ENCODE measurements around the gene SLC25A21.
"Not testable (repeated sequence)": the region's sequence is repeated elsewhere in the genome, so short reads cannot be mapped to it uniquely, and the experiment has no call there.

The SLC25A21 gene

DNA sequence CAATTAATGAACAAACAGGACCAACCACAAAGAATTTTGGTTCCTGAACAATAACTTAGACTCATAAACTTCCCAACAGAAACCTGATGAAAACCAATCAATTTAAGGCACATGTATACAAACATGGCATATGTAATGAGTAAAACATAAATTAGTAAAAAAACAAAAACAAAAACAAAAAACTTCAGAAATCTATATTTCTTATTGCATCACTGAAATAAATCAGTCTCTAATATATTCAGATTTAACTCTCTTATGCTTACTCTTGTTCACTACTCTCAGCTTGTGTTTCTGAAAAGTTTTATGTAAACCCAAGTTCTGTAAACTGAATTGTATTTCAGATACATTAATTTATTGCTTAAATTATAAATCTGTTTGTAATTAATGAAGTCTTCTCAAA lies 233.7 kb downstream of the SLC25A21 start:
- DNase-seq = no peak

DNA sequence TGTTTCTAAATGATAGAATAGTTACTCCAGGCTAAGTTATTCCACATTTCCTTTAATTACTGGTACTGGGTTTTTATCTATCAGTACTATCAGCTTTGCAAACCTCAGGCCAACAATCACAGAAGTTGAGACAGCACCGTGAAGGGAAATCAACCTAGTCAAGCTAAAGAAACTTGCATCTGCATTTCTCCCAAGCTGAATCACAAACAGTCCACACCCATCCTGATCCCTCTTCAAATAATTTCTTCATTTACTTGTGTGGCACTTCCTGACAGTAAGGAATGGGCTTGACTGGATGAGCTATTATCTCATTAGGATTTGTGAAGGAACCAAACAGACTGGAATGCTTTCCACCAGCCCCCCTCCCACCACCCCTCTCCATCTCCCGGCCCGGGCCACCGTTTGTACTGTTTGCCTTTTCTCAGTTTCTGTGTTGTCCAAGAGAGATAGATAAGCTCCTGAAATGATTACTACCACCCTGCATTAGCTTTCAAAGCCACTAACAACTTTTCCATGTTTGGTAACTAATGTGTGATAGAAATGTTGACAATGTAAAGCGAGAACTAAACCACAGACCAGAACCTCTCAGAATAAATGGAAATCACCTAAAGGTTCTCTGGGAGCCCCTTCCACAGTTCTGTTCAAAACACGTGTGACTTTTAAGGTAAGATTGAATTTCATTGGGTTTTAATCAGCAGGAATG lies 236.3 kb downstream of the SLC25A21 start:
- DNase-seq = no peak

DNA sequence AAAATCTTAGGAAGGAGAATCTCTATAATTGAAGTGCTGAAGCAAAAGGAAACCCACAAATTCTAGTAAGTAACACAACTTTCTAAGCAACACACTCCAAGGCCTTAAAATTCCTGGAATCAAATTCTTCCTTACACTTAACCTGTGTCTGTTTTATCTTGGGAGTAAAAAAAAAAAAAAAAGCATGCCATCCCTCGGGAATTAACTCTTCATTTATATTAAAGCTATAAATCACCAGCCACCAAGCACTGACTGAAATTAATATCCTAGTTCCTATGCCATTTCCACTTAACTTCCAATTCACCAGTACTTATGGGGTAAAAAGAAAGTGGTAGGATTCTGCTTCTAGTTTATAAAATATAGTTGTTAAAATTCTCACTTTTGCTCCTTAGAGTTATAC lies 238.1 kb downstream of the SLC25A21 start:
- no peak for DNase-seq

DNA sequence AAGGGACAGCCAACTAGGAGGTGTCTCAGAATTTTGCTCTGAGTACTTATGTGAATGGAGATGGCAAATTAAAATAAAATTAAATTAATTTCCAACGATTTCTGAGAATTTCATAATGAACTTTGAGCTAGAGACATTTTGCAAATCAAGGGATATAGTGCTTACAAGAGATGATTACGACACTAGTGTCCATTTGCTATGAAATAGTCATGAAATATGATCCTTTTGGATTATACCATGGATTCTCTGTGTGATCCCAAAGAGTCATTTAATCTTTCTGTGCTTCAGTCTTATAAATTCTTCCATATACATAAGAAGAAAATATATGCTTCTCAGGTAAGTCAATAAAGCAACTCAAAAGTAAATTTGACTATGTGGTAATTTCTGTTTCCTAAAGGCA lies 240.6 kb downstream of the SLC25A21 start:
- DNase-seq = no peak

DNA sequence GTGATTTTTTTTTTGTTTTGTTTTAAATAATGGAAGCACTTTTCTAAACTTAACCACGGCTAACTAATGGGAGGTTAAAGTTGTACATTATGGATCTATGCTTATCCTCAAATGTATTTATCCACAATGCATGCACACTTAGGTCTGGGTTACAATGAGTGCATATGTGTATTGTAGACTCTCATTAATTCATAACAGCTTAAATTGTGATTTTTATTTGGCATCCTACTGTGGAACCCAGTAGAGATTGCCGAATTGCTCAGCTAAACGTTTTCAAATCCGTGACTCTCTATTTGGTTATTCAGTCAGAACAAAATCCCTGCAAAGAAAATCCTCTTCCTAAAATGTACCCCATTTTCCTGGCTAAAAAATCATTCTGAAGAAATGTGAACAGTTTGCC lies 244.0 kb downstream of the SLC25A21 start:
- no peak for DNase-seq

- DNase-seq = no peak
Observed at GRCh38 chr14:36925094-36925493, 247.3 kb downstream of the SLC25A21 start.

GRCh38 chr14:36916668-36917067 lies 255.7 kb downstream of the SLC25A21 start:
- no peak for DNase-seq

GRCh38 chr14:36915081-36915480 lies 257.3 kb downstream of the SLC25A21 start:
- DNase-seq = no peak

DNA sequence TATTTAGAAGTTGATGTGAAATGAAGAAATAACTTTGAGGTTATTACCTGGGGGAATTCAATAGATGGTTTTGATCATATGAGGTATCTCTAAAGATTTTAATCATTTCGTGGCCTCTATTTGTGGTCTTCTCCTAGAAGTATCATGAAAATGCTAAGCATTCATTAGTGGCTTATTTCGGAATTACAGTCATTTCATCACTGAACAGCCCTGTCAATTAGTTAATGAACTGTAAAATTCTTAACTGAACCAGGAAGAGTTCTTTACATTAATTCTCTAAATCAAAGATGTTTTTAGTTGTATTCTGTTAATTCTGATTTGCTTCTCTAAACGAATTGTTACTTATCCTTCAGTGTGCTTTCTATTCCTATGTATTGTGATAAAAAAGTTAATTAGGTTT lies 261.8 kb downstream of the SLC25A21 start:
- no peak for DNase-seq

DNA sequence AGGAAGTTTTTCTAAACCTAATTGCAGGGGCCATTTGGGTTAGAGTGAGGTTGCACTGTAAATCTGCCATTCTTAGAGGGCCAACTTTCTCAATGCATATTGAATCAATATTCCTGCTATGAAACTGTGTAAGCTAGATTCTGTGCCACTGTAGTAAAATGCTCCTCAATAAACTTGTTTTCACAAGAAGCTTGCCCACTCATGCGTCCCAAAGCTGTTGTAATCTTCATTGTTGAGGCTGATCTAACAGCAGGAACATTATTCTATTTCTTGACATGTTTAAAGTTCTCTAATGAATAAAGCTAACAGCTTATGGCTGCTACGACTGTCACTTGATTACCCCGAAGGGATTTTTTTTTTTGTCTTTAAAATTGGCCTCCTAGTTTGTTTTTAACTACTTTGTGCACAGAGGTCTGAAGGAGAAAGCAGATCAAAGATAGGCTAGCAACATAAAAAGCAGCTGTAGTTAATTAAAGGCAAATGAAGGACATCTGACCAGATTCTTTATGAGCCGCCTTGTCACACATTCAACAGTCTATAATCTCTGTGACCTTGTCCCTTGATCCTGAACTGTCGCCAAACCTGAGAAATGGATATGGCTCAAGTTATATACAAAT lies 267.0 kb downstream of the SLC25A21 start:
- no peak for DNase-seq

DNA sequence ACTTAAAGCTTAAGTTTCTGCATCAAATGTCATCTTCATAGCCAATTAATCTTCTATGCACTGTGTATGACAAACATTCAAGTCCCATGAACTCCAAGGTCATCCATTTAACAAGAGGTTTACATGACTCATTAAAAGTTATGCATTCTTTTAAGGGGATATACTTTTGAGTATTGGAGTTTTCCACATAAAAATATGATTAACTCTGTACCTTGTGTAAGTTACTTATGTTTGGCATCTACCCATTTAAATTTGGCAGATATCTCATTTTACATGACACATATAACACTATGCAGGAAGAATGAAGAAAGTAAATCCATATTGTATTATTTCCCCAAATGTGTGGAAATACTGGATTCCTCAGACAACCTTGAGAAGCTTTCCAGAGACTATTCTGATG lies 270.5 kb downstream of the SLC25A21 start:
- DNase-seq = no peak

- DNase-seq = no peak
Observed at GRCh38 chr14:36900846-36901245, 271.6 kb downstream of the SLC25A21 start.

DNA sequence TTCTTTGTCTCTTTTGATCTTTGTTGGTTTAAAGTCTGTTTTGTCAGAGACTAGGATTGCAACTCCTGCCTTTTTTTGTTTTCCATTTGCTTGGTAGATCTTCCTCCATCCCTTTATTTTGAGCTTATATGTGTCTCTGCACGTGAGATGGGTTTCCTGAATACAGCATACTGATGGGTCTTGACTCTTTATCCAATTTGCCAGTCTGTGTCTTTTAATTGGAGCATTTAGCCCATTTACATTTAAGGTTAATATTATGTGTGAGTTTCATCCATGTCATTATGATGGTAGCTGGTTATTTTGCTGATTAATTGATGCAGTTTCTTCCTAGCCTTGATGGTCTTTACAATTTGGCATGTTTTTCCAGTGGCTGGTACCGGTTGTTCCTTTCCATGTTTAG lies 276.1 kb downstream of the SLC25A21 start:
- DNase-seq = not testable (repeated sequence)

DNA sequence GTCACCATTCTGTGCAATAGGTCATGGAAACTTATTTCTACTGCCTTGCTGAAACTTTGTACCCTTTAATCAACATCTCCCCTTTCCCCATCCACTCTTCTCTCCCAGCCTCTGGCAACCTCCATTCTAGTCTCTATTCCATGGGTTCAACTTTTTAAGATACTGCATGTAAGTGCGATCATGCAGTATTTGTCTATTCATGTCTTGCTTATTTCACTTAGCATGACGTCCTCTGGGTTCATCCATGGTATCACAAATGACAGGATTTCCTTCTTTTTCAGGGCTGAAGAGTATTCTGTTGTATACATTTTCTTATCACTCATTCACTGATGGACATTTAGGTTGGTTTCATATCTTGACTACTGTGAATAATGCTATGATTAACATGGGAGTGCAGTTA lies 288.4 kb downstream of the SLC25A21 start:
- no peak for DNase-seq

- no peak for DNase-seq
Observed at GRCh38 chr14:36880276-36880675, 292.1 kb downstream of the SLC25A21 start.

DNA sequence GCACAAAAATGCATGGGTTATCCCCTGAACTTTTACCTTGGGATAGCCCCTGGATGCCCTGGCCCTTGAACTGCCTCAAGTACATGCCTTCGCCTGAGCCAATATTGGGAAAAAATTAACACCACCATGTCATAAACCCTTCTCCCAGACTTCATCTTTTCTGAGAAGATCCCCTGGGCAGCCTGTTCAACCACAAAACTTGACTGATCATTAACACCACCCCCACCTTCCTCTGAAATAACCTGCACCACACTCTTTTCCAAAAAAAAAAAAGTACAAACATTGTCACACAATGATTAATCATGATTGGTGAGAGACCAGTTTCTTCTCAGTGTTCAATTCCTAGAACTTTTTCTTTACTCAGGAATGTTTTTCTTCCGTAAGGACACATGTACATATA lies 292.8 kb downstream of the SLC25A21 start:
- no peak for DNase-seq

GRCh38 chr14:36874396-36875138 lies 297.8 kb downstream of the SLC25A21 start:
- no peak for DNase-seq

DNA sequence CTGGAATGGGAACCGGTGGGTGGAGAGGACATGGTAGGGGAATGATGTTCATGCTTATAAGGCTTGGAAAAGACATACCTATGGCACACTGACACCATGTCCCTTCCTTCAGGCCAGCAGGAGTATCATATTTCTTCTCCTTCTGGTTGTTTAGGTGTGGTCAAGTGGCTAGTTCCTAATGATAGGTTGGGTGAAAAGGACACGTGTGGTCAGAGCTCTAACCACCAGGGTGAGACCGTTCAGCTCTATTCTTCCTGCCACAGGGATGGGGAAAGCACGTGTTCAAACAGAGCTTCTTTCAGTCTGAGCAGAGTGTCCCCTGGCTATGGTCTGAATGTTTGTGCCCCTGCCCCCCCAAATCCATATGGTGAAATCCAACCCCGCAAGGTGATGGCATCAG lies 301.6 kb downstream of the SLC25A21 start:
- DNase-seq = no peak

GRCh38 chr14:36869125-36869524 lies 303.3 kb downstream of the SLC25A21 start:
- no peak for DNase-seq

DNA sequence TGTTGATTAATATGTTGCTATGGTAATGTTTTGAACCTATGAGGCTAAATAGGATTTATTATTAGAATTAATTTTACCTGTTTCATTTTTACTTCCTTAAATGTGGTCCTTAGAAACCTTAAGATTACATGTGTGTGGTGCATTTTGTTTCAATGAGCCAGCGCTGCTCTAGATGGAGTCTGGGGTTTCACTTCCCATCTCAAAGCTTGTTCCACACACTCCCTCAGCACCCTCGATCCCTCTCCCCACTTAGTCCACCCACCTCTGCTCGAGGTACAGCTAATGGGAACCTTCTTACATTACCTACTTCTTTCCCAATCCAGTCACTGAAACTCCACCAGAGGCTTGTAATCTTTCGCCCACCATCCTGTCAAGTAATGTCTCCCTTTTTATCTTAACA lies 305.5 kb downstream of the SLC25A21 start:
- DNase-seq = no peak

- no peak for DNase-seq
Observed at GRCh38 chr14:36863271-36863670, 309.1 kb downstream of the SLC25A21 start.

DNA sequence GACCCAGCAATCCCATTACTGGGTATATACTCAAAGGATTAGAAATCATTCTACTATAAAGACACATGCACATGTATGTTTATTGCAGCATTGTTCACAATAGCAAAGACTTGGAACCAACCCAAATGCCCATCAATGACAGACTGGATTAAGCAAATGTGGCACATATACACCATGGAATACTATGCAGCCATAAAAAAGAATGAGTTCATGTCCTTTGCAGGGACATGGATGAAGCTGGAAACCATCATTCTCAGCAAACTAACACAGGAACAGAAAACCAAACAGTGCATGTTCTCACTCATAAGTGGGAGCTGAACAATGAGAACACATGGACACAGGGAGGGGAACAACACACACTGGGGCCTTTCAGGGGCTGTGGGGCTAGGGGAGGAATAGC lies 310.2 kb downstream of the SLC25A21 start:
- not testable (repeated sequence) for DNase-seq

DNA sequence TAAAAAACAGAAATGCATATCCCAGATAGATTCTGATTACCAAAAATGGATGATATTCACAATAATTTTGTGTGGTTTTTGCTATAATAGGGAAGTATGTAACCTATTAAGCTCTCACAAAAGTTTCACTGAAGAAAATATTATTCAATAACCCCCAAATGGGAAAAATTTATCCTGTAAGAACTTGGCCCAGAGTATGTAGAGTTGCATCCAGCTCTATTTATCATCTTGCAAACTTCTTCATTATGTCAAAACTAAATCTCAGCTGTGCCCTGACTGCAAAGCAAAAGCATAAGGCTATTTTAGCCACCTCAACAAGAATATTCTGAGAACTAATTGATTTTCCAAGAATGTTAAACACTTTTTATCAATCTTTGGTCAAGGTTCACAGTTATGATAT lies 311.6 kb downstream of the SLC25A21 start:
- no peak for DNase-seq

DNA sequence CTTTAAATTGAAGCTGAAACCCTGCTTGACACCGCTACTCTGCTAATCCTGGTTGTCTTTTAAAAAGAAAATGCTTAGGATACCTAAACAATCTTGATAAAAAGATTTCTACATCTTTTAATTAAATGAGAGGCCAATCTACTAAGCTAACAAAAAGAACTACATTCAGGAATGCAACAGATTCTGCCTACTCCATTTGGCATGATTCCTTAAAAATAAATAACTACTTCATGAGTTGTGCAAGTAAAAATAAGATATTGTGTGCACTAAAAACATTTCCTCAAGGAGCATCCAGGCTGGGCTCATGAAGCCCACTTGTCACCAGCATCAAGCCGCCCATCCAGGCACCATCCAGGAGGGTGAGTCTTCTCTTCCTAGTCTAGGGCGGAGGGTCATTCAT lies 313.3 kb downstream of the SLC25A21 start:
- no peak for DNase-seq
